ENCODE measurements around the gene TNFSF12.

The TNFSF12 gene

DNA sequence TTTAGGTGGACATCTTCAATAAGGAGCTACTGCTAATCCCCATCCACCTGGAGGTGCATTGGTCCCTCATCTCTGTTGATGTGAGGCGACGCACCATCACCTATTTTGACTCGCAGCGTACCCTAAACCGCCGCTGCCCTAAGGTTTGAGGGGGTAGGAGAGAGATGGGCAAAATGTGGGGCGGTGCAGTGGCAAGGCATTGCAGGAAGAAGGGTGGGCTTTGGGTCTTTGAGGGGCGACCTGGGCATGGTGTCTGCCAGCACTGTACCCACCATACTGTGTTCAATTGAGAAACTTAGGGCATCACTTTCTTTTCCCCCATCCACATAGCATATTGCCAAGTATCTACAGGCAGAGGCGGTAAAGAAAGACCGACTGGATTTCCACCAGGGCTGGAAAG is 21.5 kb downstream of the TNFSF12 start:
- DNase-seq (ENCODE audit: low spot score), result no peak

DNA sequence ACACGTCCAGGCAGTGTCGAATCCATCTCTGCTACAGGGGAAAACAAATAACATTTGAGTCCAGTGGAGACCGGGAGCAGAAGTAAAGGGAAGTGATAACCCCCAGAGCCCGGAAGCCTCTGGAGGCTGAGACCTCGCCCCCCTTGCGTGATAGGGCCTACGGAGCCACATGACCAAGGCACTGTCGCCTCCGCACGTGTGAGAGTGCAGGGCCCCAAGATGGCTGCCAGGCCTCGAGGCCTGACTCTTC is 23.4 kb downstream of the TNFSF12 start:
- no peak for DNase-seq (ENCODE audit: low spot score)

DNA sequence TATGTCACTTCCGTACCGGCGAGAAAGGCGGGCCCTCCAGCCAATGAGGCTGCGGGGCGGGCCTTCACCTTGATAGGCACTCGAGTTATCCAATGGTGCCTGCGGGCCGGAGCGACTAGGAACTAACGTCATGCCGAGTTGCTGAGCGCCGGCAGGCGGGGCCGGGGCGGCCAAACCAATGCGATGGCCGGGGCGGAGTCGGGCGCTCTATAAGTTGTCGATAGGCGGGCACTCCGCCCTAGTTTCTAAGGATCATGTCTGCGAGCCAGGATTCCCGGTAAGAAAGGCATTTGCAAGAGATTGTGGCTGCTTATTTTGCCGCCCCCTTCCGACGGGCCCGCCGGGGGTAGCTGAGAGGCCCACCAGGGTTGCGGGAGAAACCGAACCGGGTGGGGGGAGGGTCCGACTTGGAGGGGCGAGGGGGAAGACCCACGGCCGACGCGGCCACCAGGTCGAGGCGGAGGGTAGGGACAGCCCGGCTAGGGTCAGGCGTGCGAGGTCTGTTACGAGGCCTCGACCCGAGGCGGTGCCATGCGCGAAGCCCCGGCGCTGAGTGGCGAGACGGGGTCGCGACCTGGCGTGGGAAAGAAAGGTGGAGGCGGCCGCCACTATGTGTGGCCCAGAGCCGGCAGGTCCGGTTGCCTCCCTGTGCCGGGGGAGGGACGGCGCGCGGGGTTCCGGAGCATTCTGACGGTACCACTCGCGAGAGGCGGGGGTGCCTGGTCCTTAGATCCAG is 23.9 kb downstream of the TNFSF12 start:
- peak; percentile 100 for DNase-seq (ENCODE audit: low spot score)

DNA sequence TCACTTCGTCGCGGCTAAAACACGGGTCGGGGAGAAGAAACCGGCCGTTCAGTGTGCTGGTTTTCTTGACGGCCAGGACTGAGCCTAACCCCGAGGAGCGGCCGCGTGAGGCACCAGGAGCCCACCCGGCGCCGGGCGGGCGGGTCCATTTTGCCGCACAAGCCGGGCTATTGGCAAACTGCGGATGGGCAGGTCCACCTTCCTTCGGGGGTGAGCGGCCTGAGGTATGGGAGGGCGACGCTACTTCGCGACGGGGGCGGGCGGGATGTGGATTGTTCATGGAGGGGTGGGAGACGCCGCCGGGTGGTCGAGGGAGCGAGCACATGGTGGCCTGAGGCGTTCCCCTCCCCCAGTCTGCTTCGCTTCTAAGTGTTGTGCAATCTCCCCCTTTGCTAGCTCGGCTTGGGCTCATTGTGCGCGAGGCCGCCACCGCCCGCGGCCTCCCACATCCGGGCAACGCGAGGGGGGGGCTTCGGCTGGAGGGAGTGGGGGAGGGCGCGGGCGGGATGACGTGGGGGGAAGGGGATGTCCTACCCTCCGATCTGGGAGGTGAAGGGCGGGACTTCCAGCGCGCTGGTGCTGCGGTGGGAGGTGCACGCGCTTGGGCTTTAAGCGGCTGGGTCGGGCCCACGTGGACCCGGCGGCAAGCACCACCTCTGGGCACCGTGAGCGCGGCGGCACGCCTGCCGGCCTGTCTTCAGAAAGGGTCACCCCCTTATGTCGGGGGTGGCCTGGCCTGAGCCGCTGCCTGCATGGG is 24.6 kb downstream of the TNFSF12 start:
- DNase-seq (ENCODE audit: low spot score), result peak; percentile 95

DNA sequence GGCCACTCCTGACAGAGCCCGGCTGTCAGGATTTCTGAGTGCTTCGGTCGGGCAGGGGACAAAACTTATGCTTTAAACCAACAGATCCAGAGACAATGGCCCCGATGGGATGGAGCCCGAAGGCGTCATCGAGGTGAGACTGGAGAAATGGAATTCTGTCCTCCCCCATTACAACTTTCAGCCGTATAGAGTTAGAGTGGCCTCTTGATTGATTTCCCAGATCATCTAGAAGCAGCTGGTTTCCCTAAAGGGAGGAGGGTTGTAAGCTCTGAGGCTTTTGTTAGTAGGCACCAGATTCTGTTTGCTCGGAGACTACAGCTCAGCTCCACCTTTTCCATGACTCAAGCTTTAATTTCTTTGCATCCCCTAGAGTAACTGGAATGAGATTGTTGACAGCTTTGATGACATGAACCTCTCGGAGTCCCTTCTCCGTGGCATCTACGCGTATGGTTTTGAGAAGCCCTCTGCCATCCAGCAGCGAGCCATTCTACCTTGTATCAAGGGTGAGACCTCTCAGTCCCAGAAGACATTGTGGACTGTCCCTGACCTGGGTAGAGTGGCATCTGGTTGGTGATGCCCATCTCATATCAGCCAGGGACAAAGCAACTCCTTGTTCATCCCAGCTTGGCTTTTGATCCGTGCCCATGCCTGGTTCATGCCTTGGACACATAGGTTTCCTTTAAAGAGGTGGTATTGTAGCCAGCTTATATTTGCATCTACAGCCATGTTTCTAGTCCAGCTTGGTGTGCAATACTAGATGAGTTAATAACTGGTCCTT is 25.5 kb downstream of the TNFSF12 start:
- no peak for DNase-seq (ENCODE audit: low spot score)

DNA sequence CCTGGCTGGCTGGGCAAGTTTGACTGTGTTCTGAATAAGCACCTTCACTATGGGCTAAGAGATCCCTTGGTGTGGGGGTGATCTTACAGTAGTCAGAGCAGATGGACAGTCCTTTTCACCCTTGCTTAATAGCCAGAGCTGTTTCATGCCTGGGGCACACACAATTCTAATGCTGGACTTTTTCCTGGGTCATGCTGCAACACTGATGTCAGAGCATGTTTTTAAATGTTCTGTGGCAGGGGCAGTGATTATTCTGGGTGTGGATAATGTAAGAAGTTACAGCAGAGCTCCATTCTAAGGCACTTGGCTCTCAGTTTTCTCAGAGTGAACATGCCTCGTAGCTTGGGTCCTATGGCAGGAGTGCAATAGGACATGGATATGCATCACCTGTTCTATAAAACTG is 26.6 kb downstream of the TNFSF12 start:
- DNase-seq (ENCODE audit: low spot score), result no peak

DNA sequence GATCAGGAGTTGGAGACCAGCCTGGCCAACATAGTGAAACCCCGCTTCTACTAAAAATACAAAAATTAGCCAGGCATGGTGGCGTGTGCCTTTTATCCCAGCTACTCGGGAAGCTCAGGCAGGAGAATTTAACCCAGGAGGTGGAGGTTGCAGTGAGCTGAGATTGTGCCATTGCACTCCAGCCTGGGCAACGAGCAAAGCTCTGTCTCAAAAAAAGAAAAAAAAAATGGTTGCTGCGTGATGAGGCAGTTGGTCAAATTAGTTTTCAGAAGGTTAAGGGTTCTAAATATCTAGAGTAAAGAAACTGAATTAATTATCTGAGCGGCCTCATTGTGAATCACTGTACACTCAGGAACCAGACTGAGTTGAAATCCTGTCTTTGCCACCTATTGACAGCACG is 27.1 kb downstream of the TNFSF12 start:
- DNase-seq (ENCODE audit: low spot score), result no peak

DNA sequence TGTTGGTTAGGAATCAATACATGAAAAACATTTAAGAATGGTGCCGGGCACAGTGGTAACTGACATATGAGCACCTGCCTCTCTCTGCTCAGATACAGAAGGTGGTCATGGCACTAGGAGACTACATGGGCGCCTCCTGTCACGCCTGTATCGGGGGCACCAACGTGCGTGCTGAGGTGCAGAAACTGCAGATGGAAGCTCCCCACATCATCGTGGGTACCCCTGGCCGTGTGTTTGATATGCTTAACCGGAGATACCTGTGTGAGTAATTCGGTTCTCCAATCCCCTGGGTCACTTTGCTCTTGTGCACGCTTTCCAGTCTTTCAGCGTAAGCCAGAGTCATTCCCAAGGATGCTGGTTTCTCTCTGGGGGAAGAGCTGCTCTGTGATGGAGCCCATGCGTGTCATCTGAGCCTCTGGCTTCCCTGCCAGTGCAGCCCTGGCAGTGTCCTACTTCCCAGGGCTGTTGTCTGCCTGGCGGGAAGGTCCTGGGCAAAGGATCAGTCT is 27.6 kb downstream of the TNFSF12 start:
- DNase-seq (ENCODE audit: low spot score), result no peak

DNA sequence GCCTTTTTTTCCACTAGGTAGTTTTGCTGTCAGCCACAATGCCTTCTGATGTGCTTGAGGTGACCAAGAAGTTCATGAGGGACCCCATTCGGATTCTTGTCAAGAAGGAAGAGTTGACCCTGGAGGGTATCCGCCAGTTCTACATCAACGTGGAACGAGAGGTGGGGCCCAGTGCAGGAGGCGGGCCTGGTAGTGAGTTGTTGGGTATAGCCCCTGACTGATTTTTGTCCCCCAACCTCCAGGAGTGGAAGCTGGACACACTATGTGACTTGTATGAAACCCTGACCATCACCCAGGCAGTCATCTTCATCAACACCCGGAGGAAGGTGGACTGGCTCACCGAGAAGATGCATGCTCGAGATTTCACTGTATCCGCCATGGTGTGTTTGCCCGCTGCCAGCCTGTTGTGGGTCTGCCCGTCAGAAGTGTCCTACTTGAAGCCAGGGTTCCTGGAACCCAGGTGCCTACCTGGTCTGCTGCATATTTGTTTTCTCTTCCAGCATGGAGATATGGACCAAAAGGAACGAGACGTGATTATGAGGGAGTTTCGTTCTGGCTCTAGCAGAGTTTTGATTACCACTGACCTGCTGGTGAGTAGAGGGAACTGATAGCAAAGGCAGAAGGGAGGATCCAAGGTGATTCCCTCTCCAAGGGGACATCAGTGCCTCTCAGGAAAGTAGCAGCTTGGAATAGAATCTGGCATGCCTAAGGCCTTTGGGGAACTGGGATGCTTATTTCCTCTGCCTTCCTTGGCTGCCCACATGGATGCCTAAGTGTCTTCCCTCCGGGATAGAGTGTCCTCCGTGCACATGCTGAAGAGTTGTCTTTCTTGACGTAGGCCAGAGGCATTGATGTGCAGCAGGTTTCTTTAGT is 28.7 kb downstream of the TNFSF12 start:
- DNase-seq (ENCODE audit: low spot score), result no peak

DNA sequence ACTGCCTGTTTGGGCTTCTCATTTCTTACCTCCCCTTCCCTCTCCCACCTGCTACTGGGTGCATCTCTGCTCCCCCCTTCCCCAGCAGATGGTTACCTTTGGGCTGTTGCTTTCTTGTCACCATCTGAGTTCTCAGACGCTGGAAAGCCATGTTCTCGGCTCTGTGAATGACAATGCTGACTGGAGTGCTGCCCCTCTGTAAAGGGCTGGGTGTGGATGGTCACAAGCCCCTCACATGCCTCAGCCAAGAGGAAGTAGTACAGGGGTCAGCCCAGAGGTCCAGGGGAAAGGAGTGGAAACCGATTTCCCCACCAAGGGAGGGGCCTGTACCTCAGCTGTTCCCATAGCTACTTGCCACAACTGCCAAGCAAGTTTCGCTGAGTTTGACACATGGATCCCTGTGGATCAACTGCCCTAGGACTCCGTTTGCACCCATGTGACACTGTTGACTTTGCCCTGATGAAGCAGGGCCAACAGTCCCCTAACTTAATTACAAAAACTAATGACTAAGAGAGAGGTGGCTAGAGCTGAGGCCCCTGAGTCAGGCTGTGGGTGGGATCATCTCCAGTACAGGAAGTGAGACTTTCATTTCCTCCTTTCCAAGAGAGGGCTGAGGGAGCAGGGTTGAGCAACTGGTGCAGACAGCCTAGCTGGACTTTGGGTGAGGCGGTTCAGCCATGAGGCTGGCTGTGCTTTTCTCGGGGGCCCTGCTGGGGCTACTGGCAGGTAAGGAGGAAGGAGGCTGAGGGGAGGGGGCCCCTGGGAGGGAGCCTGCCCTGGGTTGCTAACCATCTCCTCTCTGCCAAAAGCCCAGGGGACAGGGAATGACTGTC is 30.4 kb downstream of the TNFSF12 start, which contains the start of gene CD68:
TSS of gene CD68 (plus strand) at position 638 of the 833 bp plus-strand sequence. CDS start at position 678, 40 bp downstream.
- DNase-seq (ENCODE audit: low spot score), result no peak

DNA sequence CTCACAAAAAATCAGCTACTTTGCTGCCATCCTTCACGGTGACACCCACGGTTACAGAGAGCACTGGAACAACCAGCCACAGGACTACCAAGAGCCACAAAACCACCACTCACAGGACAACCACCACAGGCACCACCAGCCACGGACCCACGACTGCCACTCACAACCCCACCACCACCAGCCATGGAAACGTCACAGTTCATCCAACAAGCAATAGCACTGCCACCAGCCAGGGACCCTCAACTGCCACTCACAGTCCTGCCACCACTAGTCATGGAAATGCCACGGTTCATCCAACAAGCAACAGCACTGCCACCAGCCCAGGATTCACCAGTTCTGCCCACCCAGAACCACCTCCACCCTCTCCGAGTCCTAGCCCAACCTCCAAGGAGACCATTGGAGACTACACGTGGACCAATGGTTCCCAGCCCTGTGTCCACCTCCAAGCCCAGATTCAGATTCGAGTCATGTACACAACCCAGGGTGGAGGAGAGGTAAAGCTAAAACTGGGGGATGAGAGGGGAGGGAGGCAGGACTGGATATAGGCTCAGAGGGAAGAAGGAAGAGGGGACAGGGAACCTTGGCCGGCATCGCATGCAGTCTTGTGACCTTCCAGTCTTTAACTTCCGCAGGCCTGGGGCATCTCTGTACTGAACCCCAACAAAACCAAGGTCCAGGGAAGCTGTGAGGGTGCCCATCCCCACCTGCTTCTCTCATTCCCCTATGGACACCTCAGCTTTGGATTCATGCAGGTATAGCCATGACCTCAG is 31.2 kb downstream of the TNFSF12 start:
- no peak for DNase-seq (ENCODE audit: low spot score)

DNA sequence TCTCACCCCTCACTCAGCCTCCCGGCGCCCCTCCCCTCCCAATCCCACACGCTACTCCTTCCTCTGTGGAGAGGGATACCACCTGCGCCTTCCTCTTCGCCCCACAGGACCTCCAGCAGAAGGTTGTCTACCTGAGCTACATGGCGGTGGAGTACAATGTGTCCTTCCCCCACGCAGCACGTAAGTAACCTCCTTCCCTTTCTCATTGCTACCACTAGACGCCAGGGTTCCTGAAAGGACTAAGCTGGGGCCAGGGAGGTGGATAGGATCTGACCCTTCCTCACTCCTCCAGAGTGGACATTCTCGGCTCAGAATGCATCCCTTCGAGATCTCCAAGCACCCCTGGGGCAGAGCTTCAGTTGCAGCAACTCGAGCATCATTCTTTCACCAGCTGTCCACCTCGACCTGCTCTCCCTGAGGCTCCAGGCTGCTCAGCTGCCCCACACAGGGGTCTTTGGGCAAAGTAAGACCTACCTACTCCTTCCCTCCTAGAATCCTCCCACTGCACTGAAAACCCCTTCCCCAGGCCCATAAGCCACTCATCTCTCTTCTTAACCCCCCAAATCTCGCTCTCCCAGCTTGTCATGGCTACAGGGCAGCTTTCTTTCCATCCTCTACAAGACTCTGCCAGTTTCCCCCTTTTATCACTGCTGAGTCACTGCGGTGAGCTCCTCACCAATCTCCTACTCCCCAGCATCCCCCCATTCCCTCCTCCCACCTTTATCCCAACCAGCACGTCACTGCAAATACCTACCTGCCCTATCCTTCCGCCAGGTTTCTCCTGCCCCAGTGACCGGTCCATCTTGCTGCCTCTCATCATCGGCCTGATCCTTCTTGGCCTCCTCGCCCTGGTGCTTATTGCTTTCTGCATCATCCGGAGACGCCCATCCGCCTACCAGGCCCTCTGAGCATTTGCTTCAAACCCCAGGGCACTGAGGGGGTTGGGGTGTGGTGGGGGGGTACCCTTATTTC is 32.0 kb downstream of the TNFSF12 start:
- DNase-seq (ENCODE audit: low spot score), result no peak

DNA sequence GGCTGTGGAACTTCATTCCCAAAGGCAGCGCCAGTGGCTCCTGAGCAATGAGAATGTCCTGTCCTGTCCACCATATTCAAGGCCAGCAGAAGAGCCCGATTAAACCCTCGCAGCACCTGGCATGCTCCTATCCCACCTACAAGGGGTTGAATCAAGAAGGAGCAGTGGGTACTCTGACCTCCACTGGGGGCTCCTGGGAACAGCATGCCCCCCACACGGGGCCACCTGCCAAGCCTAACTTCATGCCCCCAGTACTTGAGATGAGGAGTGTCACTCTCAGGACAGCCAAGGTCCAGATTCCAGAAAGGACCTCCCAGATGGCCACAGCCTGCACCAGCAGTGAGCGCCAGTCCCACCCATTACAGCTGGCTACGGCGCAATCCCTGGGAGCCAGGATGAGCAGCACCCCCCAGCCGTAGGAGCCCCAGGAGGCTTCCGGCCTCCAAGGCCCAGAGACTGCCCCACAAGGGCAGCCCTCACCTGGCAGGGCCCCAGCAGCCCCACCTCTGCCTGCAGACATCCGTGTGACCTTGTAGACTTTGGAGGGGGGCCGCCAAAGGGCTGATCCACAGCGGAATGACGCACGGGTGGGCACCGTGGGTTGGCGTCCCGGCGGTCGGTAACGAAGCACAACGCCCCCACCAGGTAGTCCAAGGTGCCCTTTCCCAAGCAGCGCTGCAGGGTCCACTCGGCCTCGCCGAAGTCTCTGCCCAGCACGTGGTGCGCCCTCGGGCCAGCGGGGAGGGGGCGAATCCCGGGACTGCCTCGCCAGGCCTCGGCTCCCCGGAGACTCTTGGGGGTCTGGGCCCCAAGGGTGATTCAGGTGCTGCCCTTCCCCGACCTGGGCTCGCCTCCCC is 33.8 kb downstream of the TNFSF12 start:
- no peak for DNase-seq (ENCODE audit: low spot score)

DNA sequence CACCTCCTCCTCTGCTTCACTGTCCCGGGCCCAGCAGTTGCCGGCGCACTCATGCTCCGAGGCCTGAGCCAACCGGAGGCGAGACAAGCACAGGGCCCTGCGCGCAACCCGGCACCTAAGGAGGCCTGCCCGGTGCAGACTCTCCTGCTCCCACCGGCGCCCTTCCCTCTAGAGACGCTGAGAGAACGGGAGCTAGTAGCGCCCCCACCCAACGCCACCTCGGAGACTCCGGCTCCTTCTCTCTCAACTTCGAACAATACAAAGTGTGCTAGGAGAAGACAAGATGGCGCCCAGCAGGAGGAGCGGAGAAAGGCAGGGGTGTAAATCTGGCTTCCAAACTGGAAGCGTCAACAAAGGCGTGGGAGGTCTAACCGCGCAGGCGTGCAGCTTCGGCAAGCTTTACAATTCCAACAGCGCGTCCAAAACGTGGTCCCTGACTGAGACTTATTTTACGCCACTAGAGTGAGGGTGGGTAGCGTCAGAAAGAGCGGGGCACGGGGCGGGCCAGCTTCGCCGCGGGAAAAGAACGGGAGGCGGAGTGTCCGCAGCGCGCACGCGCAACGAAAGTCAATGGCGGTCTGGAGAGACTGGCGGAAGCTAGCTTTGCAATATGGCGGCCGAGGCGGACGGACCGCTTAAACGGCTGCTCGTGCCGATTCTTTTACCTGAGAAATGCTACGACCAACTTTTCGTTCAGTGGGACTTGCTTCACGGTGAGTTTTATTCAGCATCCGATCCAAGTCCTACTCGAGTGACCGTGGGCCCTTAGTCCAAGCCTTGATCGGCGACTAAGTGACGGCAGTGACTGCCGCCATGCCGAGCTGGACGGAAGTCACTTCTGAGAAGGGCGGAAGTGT is 34.6 kb downstream of the TNFSF12 start, which contains the start of gene MPDU1:
TSS of gene MPDU1 (plus strand) at position 600 of the 857 bp plus-strand sequence. CDS start at position 611, 11 bp downstream.
- DNase-seq (ENCODE audit: low spot score), result peak; percentile 100

DNA sequence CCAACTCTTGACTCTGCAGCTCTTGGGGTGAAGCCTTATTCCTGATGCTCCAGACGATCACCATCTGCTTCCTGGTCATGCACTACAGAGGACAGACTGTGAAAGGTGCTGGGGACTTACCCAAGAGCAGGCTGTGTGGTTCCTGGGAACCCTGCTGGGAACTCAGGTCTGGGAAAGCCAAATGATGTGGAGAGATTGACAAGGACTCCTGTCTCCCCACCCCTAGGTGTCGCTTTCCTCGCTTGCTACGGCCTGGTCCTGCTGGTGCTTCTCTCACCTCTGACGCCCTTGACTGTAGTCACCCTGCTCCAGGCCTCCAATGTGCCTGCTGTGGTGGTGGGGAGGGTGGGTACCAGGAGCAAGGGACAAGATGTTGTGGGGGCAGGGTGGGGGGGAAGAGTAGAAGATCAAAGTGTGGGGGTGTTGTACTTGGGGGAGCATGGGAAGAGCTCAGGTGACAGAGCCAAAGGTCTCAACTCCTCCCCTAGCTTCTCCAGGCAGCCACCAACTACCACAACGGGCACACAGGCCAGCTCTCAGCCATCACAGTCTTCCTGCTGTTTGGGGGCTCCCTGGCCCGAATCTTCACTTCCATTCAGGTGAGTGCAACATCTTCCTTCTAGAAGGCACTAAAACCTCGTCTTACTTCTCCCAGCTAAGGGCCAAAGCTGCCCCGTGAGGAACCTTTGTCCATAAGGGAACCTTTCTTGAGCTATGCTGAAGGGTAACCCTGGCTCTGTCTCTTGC is 38.0 kb downstream of the TNFSF12 start:
- DNase-seq (ENCODE audit: low spot score), result no peak
